SK-N-SH treated with all-trans-retinoic acid at 6 μM for 48 hours (cell line): ENCODE measurements around the gene FHOD3.

Experiments
- ATAC-seq: fragments of 200-7000 bp; cut with Tn5 transposase; 3 replicates; pipeline ENCODE4 v1.9.1; 2020; ENCODE audit warnings: mild to moderate bottlenecking, moderate library complexity
- CSRNP3 ChIP-seq: fragments of 250-450 bp; sonication (Bioruptor Pico); IDR thresholded peaks from 2 replicates; pipeline ENCODE4 v1.5.1; 2021; ENCODE audit warnings: mild to moderate bottlenecking, moderate library complexity
- ESRRG ChIP-seq: fragments of 250-450 bp; sonication (Bioruptor Pico); IDR thresholded peaks from 2 replicates; pipeline ENCODE4 v1.6.1; 2021; ENCODE audit warnings: mild to moderate bottlenecking
- ISL1 ChIP-seq: fragments of 250-450 bp; sonication (Bioruptor Pico); IDR thresholded peaks from 2 replicates; pipeline ENCODE4 v2.1.2; 2022; ENCODE audit warnings: mild to moderate bottlenecking, moderate library complexity
- OSR1 ChIP-seq: fragments of 250-450 bp; sonication (Bioruptor Pico); IDR thresholded peaks from 2 replicates; pipeline ENCODE4 v1.8.0; 2022; ENCODE audit warnings: moderate library complexity, mild to moderate bottlenecking, inconsistent platforms
- PPARA ChIP-seq: fragments of 250-450 bp; sonication (Bioruptor Pico); IDR thresholded peaks from 2 replicates; pipeline ENCODE4 v1.5.0; 2020; ENCODE audit warnings: mild to moderate bottlenecking, borderline replicate concordance
- RARB ChIP-seq: fragments of 250-450 bp; sonication (Bioruptor Pico); IDR thresholded peaks from 2 replicates; pipeline ENCODE4 v1.8.0; 2021; ENCODE audit warnings: mild to moderate bottlenecking, moderate library complexity
- SNAI2 ChIP-seq: fragments of 250-450 bp; sonication (Bioruptor Pico); IDR thresholded peaks from 2 replicates; pipeline ENCODE4 v1.5.0; 2020; ENCODE audit warnings: mild to moderate bottlenecking, moderate library complexity
- TOX ChIP-seq: fragments of 250-450 bp; sonication (Bioruptor Pico); IDR thresholded peaks from 2 replicates; pipeline ENCODE4 v1.8.0; 2021; ENCODE audit warnings: mild to moderate bottlenecking, moderate library complexity, borderline replicate concordance
- ZC3H10 ChIP-seq: fragments of 250-450 bp; sonication (Bioruptor Pico); IDR thresholded peaks from 2 replicates; pipeline ENCODE4 v1.5.1; 2021; ENCODE audit warnings: mild to moderate bottlenecking, moderate library complexity
- ZFP3 ChIP-seq: fragments of 250-450 bp; sonication (Bioruptor Pico); IDR thresholded peaks from 2 replicates; pipeline ENCODE4 v1.5.0; 2020; ENCODE audit warnings: mild to moderate bottlenecking, moderate library complexity
- ZFP30 ChIP-seq: fragments of 450-650 bp; formaldehyde crosslinking; IDR thresholded peaks from 2 replicates; pipeline ENCODE4 v1.5.0; 2022; ENCODE audit warnings: mild to moderate bottlenecking, moderate library complexity
- ZNF565 ChIP-seq: fragments of 450-650 bp; formaldehyde crosslinking; conservative IDR thresholded peaks from 2 replicates; pipeline ENCODE4 v1.5.0; 2020; ENCODE audit warnings: low read depth, mild to moderate bottlenecking, moderate library complexity
- ZNF70 ChIP-seq: fragments of 450-650 bp; formaldehyde crosslinking; IDR thresholded peaks from 2 replicates; pipeline ENCODE4 v1.5.0; 2020; ENCODE audit warnings: mild to moderate bottlenecking, moderate library complexity
- TF ChIP-seq, protein P1 (sequence below): fragments of 250-450 bp; sonication (Bioruptor Pico); IDR thresholded peaks from 2 replicates; pipeline ENCODE4 v1.5.1; 2020; ENCODE audit warnings: low read depth, mild to moderate bottlenecking, moderate library complexity
- TF ChIP-seq, protein P2 (sequence below): fragments of 250-450 bp; sonication (Bioruptor Pico); IDR thresholded peaks from 2 replicates; pipeline ENCODE4 v1.5.0; 2020; ENCODE audit warnings: mild to moderate bottlenecking, moderate library complexity

FHOD3 gene

GRCh38 chr18:36402765-36403396 lies 105.4 kb downstream of the FHOD3 start:
- ATAC-seq = no peak
- TF ChIP-seq ZNF565 (CRISPR knock-in tag) (no peak), OSR1 (no peak), ZC3H10 (CRISPR knock-in tag) (no peak), TOX (CRISPR knock-in tag) (no peak)
- TF ChIP-seq, protein P1, sequence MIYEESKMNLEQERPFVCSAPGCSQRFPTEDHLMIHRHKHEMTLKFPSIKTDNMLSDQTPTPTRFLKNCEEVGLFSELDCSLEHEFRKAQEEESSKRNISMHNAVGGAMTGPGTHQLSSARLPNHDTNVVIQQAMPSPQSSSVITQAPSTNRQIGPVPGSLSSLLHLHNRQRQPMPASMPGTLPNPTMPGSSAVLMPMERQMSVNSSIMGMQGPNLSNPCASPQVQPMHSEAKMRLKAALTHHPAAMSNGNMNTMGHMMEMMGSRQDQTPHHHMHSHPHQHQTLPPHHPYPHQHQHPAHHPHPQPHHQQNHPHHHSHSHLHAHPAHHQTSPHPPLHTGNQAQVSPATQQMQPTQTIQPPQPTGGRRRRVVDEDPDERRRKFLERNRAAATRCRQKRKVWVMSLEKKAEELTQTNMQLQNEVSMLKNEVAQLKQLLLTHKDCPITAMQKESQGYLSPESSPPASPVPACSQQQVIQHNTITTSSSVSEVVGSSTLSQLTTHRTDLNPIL (CRISPR knock-in tag) = no peak
- TF ChIP-seq, protein P2, sequence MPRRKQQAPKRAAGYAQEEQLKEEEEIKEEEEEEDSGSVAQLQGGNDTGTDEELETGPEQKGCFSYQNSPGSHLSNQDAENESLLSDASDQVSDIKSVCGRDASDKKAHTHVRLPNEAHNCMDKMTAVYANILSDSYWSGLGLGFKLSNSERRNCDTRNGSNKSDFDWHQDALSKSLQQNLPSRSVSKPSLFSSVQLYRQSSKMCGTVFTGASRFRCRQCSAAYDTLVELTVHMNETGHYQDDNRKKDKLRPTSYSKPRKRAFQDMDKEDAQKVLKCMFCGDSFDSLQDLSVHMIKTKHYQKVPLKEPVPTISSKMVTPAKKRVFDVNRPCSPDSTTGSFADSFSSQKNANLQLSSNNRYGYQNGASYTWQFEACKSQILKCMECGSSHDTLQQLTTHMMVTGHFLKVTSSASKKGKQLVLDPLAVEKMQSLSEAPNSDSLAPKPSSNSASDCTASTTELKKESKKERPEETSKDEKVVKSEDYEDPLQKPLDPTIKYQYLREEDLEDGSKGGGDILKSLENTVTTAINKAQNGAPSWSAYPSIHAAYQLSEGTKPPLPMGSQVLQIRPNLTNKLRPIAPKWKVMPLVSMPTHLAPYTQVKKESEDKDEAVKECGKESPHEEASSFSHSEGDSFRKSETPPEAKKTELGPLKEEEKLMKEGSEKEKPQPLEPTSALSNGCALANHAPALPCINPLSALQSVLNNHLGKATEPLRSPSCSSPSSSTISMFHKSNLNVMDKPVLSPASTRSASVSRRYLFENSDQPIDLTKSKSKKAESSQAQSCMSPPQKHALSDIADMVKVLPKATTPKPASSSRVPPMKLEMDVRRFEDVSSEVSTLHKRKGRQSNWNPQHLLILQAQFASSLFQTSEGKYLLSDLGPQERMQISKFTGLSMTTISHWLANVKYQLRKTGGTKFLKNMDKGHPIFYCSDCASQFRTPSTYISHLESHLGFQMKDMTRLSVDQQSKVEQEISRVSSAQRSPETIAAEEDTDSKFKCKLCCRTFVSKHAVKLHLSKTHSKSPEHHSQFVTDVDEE = no peak

DNA sequence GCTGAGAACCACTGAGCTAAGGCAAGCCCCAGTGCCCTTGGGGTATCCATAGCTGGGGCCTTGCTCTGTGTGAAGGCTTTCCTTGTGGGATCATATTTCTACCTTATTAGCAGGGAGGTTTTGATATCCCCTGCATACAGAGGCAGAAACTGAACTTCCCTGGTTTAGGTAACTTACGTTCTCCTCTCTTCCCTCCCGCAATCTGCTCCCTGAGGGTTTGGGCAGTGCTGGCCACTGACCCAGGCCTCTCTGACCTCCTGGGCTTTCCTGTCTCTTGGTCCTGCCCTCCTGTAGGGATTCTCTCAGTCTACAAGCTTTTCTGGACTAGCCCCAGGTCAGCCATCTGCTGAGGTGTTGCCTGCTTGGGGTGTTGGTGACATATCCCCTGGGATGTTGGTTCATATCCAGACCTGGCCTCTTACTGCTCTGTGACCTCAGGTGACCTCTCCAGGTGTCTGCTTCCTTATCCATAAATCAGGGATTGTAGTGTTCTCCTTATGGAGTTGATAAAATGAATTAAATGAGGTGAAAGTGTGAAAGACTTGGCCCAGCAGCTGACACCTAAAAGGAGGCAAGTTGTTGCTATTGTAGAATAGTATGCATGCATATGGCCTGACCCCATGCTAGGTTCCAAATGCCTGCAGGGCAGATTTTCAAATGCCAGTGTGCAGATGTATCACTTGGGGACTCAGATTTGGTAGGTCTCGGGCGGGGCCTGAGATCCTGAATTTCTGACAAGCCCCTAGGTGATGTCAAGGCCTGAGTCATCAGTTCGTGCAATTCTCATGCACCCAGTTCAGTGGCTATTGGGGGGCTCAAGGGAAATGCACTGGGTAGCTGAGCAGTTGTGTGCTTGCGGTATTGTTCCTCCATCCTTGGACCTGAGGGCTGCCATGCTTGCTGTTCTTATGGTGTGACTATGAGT lies 106.6 kb downstream of the FHOD3 start:
- ATAC-seq = no peak
- TF ChIP-seq RARB (CRISPR knock-in tag) (no peak), ZFP3 (no peak), ZNF565 (CRISPR knock-in tag) (no peak), ZC3H10 (CRISPR knock-in tag) (no peak), PPARA (CRISPR knock-in tag) (no peak), ISL1 (CRISPR knock-in tag) (no peak)
- TF ChIP-seq, protein P2 = no peak
- TF ChIP-seq, protein P1 (CRISPR knock-in tag) = no peak

DNA sequence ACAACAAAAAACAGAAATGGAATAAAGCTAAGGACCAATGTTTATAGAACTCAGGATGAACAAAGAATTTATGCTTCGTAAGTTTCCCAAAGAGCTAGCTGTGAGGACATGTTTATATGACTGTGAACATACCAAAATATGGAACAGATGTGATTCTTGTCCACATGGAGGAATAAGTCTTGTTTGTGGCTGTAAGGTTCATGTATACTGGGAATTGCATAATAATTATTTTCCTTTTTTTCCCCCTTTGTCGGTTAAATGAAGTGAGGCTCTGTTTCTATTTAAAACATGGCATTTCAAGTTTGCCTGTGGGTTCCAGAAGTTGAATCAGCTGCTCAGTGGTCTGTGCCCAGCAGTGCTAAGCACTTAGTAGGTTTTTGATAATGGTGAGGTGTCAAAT lies 108.1 kb downstream of the FHOD3 start:
- ATAC-seq = no peak
- TF ChIP-seq CSRNP3 (CRISPR knock-in tag) = no peak
- TF ChIP-seq SNAI2 (CRISPR knock-in tag) = no peak
- TF ChIP-seq ZC3H10 (CRISPR knock-in tag) = no peak
- TF ChIP-seq, protein P2 = no peak
- TF ChIP-seq ESRRG = no peak
- TF ChIP-seq ISL1 (CRISPR knock-in tag) = no peak
- TF ChIP-seq PPARA (CRISPR knock-in tag) = no peak
- TF ChIP-seq ZFP30 (CRISPR knock-in tag) = no peak
- no peak for TF ChIP-seq ZNF70 (CRISPR knock-in tag)
- TF ChIP-seq, all 23 proteins: peak for 0
